ENCODE data around the gene CACNA2D3.

DNA sequence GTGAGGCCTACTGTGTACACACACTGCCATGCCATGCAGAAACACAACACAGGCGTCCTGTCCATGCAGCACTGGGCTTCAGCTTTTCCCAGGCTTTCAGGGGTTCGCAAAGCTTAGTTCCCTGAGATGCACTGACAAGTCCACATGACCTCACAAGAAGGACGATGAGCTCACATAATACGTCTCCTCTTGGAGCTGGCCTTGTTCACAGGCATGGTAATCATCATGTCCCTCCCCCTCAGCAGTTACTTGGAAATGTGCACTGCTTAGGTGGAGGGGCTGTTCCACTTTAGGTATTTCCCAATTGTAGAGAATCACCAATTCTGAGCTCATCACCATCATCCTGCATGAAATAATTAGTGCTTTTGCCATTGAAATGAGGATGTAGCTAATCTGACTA lies 496.7 kb downstream of the CACNA2D3 start:
- TF ChIP-seq TAF1 (IDR thresholded peaks at IDR 0.05; ENCODE audit: low read depth) = no peak
- no peak for TF ChIP-seq CTCF (IDR thresholded peaks at IDR 0.05; ENCODE audit: poor library complexity, severe bottlenecking)
- no peak for TF ChIP-seq EP300 (conservative IDR thresholded peaks at IDR 0.05; ENCODE audit: poor library complexity, severe bottlenecking)
- TF ChIP-seq SMC3 (conservative IDR thresholded peaks at IDR 0.05; ENCODE audit: poor library complexity) = no peak
- no peak for TF ChIP-seq POLR2AphosphoS5 (IDR thresholded peaks at IDR 0.05)
- no peak for TF ChIP-seq EZH2 (IDR thresholded peaks at IDR 0.05; ENCODE audit: borderline replicate concordance, insufficient read depth, low read length, poor library complexity, severe bottlenecking)
- TF ChIP-seq REST (IDR thresholded peaks at IDR 0.05; ENCODE audit: borderline replicate concordance) = no peak
- TF ChIP-seq RAD21 (conservative IDR thresholded peaks at IDR 0.05) = no peak

Data from neural cell (in vitro differentiated cells).